Body of pancreas (tissue), 4 donors: ENCODE measurements around the gene FAM120B.

Experiments
- POLR2A ChIP-seq, 3 donors: fragments of 450-650 bp; IDR thresholded peaks; one replicate each; pipeline ENCODE4 v1.6.1; 2016; ENCODE audit warnings: antibody characterized with exemption in 3 of 3, mild to moderate bottlenecking in 2 of 3
- TF ChIP-seq, protein P1 (sequence below), 7 experiments: fragments of 450-650 bp in 4 of 7; fragments of 200-600 bp in 3 of 7; sonication (generic) in 3 of 7; IDR thresholded peaks; one replicate each; pipeline ENCODE4 v1.5.1; 2016 to 2019; ENCODE audit warnings: antibody characterized with exemption in 7 of 7

DNA sequence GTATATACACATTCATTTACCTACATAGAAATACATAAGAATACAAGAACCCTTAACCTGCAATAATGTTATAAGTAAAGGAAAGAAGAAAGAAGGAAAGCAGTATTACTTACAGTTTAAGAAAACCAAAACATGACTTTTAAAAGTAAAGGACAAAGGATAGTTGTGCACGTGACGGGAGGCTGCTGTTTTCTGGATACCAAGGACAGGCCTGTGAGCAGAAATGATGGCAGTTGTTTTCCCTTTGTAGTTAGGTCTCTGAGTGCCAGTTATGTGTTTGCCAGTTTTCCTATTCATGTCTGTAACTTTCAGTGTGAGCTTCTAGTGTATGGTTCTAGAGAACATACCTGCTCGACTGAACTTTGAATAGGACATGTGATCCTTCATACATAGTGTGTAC, 54.8 kb downstream of the FAM120B start:
- no peak for TF ChIP-seq POLR2A (IDR thresholded peaks at IDR 0.05)
- TF ChIP-seq, protein P1, sequence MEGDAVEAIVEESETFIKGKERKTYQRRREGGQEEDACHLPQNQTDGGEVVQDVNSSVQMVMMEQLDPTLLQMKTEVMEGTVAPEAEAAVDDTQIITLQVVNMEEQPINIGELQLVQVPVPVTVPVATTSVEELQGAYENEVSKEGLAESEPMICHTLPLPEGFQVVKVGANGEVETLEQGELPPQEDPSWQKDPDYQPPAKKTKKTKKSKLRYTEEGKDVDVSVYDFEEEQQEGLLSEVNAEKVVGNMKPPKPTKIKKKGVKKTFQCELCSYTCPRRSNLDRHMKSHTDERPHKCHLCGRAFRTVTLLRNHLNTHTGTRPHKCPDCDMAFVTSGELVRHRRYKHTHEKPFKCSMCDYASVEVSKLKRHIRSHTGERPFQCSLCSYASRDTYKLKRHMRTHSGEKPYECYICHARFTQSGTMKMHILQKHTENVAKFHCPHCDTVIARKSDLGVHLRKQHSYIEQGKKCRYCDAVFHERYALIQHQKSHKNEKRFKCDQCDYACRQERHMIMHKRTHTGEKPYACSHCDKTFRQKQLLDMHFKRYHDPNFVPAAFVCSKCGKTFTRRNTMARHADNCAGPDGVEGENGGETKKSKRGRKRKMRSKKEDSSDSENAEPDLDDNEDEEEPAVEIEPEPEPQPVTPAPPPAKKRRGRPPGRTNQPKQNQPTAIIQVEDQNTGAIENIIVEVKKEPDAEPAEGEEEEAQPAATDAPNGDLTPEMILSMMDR (IDR thresholded peaks at IDR 0.05): no peak
